ENCODE results near the gene PCDH15.

- TF ChIP-seq PHF8 (conservative IDR thresholded peaks at IDR 0.05; ENCODE audit: low read depth, low read length) (no peak), CBX8 (IDR thresholded peaks at IDR 0.05; ENCODE audit: borderline replicate concordance, low read depth, low read length) (no peak), POLR2A (IDR thresholded peaks at IDR 0.05; ENCODE audit: control extremely low read depth in 1 of 2, low read depth in 2 of 2, low read length in 2 of 2) (no peak)
These were observed 28.4 kb downstream of the PCDH15 start for GRCh38 chr10:54772468-54773122.
